Measurements from ENCODE around the gene AOPEP.

DNA sequence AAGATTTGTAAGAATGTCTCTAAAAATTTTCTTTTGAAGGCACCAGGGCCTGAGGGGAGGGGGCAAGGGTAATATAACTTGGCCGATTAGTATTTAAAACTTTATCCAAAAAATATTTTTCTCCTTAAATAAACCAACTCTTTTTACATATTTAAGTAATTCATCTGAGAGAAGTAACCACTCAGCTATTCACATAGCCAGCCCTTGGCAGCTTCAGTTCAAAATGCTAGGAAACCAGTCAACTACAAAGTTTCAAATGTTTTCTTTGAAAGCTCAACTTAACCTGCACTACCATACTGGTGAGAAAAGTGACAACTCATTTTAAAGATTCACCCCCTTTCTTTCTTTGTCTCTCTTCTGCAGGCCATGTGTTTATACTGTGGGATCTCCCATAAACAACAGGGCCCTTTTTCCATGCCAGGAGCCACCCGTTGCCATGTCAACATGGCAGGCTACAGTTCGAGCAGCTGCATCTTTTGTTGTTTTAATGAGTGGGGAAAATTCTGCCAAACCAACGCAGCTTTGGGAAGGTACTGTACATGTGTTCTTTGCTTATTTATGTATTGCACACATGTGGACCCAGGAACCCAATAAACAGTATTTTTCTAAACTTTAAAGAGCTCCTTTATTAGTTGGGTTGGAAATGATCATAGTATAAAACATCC, 46.3 kb downstream of the AOPEP start:
- TF ChIP-seq POLR2AphosphoS5 (IDR thresholded peaks at IDR 0.05; ENCODE audit: low read depth, low read length) (no peak), POLR2A (IDR thresholded peaks at IDR 0.05; ENCODE audit: low read depth, low read length) (no peak), SPI1 (IDR thresholded peaks at IDR 0.05; ENCODE audit: low read depth, low read length) (no peak), TAF1 (IDR thresholded peaks at IDR 0.05; ENCODE audit: low read depth, low read length) (no peak)

Data from GM12891 (cell line).